ENCODE measurements around the gene AHI1.

The AHI1 gene

GRCh38 chr6:135243871-135244796, 253.4 kb downstream of the AHI1 start:
- no peaks in the 10 kb centered on the region for H3K36me3 ChIP-seq (ENCODE audit: insufficient read depth, low read length)
- no peaks in the 10 kb centered on the region for H3K9me3 ChIP-seq (ENCODE audit: control insufficient read depth, insufficient read depth, low read length)
- no peak overlapping the region for H3K9ac ChIP-seq (ENCODE audit: low read depth, low read length)
- H3K4me1 ChIP-seq (ENCODE audit: insufficient read depth, low read length): peaks cover 7% of the 10 kb centered on the region; the same call in 1 of the 2 replicates

DNA sequence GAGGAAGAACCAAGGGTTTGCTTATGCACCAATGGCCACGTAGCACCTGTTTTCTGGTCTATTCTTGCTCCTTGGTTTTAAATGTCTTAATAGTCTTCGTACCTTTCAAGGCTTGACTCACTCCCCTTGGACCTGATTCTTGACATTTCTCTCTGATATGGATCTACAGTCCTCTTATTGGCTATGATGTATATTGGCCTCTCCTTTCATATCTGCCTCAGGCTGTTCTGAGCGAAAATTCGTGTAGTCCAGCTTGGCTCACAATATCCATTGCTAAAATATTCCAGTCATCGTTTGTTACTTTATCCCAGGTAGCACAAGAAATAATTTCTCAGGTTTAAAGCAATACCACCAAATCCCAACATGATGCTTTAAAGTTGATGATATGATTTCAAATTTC, 256.8 kb downstream of the AHI1 start:
- Histone ChIP-seq H3K36me3 (ENCODE audit: insufficient read depth, low read length) (no peaks in the 10 kb centered on the region), H3K9me3 (ENCODE audit: control insufficient read depth, insufficient read depth, low read length) (no peaks in the 10 kb centered on the region), H3K9ac (ENCODE audit: low read depth, low read length) (no peak overlapping the region), H3K4me1 (ENCODE audit: insufficient read depth, low read length) (peaks cover 7% of the 10 kb centered on the region; the same call in 1 of the 2 replicates)

- no peak overlapping the region for H3K9ac ChIP-seq (ENCODE audit: low read depth, low read length)
- H3K4me1 ChIP-seq (ENCODE audit: insufficient read depth, low read length): no peaks in the 10 kb centered on the region
Observed at GRCh38 chr6:135236732-135237131, 260.8 kb downstream of the AHI1 start.

DNA sequence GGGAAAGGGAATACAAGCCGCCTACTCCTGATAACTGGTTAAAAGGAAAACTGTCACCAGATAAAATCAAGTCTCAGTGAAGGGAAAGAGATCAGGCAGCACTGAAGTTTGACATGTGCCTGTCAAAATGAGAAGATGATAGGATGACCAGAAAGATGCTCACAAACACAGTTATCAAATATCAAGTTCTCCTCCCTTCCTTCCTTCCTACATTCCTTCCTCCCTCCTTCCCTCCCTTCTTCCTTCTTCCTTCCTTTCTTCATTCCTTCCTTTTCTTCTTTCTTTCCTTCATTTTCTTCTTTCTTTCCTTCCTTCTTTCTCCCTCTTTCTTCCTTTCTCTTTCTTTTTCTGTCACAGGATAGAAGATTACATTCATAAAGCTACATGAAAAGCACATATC, 261.2 kb downstream of the AHI1 start:
- Histone ChIP-seq H3K4me1 (ENCODE audit: insufficient read depth, low read length) (no peaks in the 10 kb centered on the region), H3K9ac (ENCODE audit: low read depth, low read length) (no peak overlapping the region), H3K9me3 (ENCODE audit: control insufficient read depth, insufficient read depth, low read length) (no peaks in the 10 kb centered on the region), H3K36me3 (ENCODE audit: insufficient read depth, low read length) (no peaks in the 10 kb centered on the region)

More at GRCh38 chr6:135236732-135237131, 260.8 kb downstream of the AHI1 start:
- no peaks in the 10 kb centered on the region for H3K9me3 ChIP-seq (ENCODE audit: control insufficient read depth, insufficient read depth, low read length)
- H3K36me3 ChIP-seq (ENCODE audit: insufficient read depth, low read length): no peaks in the 10 kb centered on the region

DNA sequence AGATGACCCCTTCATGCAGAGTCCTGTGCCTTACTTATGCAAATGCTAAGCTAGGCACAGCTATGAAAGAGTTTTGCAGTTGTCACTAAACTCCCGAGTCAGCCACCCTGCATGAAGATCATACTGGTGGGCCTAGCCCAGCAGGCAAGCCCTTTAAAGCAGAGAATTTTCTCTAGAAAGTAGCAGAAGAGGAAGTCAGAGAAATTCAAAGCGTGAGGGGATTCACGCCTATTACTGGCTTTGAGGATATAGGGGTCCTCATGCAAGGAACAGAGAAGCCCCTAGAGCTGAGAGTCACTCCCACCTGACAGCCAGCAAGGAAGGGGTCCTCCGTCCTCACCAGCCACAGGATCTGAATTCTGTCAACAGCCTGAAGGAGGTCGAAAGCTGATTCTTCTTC, 261.8 kb downstream of the AHI1 start:
- H3K36me3 ChIP-seq (ENCODE audit: insufficient read depth, low read length): no peaks in the 10 kb centered on the region
- H3K9me3 ChIP-seq (ENCODE audit: control insufficient read depth, insufficient read depth, low read length): no peaks in the 10 kb centered on the region
- H3K9ac ChIP-seq (ENCODE audit: low read depth, low read length): no peak overlapping the region
- H3K4me1 ChIP-seq (ENCODE audit: insufficient read depth, low read length): no peaks in the 10 kb centered on the region

GRCh38 chr6:135234492-135234780, 263.1 kb downstream of the AHI1 start:
- H3K9ac ChIP-seq (ENCODE audit: low read depth, low read length): no peak overlapping the region
- H3K36me3 ChIP-seq (ENCODE audit: insufficient read depth, low read length): no peaks in the 10 kb centered on the region
- H3K9me3 ChIP-seq (ENCODE audit: control insufficient read depth, insufficient read depth, low read length): no peaks in the 10 kb centered on the region
- no peaks in the 10 kb centered on the region for H3K4me1 ChIP-seq (ENCODE audit: insufficient read depth, low read length)

DNA sequence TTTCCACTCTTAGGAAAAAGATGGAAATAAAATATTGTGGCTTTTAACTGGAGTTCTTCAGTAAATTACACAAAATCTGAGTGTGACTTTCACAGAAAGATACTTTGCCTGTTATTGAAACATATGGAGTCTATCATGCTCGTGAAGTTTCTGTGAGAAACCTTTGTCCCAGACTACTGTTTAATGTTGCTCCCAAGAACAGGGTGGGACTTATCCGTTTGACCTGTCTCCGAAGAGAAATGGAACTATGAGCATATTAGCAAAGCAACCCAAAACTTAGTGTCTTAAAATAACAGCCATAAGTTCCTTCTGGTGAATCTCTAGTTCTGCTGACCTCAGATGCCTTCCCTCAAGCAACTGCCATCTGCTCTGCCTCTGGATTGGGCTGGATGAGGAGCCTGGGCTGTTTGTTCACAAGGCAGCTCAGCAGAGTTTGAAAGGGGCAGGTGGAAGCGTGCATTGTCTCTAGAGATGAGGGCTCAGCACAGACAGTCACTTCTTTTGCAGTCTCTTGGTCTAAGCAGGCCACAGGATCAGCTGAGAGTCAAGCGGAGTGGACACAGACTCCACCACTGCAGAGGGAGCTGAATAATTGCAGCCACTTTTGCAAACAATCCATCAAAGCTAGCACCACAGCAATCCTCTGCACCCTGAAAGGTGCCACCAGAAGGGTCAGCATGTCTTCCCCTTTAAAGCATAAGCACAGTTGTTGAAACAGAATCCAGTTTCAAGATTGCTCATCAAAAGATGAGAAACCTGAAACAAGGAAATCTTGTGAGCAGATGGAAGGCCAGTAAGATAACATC, 263.7 kb downstream of the AHI1 start:
- H3K9me3 ChIP-seq (ENCODE audit: control insufficient read depth, insufficient read depth, low read length): no peaks in the 10 kb centered on the region
- H3K36me3 ChIP-seq (ENCODE audit: insufficient read depth, low read length): no peaks in the 10 kb centered on the region
- H3K9ac ChIP-seq (ENCODE audit: low read depth, low read length): no peak overlapping the region
- no peaks in the 10 kb centered on the region for H3K4me1 ChIP-seq (ENCODE audit: insufficient read depth, low read length)
